ENCODE data around the gene SRRM5.

SRRM5 gene

DNA sequence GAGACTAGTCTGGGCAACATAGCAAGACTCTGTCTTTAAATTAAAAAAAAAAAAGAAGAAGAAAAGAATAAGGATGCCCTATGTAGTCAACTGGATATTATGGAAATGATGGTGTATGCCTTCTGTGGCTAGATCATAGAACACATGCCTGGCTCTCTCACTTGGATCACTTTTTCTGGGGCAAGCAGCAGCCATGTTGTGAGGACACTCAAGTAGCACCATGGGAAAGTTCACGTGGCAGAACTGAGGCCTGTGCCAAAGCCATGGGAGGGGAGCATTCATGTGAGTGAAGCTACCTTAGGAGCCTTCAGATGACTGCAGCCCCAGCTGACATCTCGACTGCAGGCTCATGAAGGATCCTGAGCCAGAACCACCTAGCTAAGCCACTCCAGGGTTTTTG, 46.1 kb downstream of the SRRM5 start:
- DNase-seq (ENCODE audit: low read depth): no peak
- H3K4me3 ChIP-seq (ENCODE audit: low read depth, low read length): no peak overlapping the region

DNA sequence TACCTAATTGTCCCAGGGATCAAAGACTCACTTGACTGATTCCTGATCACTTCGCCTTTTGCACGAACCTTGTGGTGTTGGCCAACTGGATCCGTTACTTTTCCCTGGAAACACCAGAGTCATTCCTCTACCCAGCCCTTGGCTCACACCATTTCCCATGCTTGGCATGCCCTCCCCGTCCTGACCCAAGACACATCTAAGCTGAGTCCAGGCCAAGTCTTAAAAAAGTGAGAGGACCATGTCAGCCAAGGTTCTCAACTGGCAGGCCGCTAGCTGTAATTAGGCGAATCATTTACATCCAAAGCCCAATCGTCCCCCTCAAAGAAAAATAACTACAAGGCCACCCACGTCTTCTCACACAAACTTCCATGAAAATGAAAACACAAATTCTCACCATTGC, 46.6 kb downstream of the SRRM5 start:
- H3K4me3 ChIP-seq (ENCODE audit: low read depth, low read length): no peak overlapping the region
- no peak for DNase-seq (ENCODE audit: low read depth)

DNA sequence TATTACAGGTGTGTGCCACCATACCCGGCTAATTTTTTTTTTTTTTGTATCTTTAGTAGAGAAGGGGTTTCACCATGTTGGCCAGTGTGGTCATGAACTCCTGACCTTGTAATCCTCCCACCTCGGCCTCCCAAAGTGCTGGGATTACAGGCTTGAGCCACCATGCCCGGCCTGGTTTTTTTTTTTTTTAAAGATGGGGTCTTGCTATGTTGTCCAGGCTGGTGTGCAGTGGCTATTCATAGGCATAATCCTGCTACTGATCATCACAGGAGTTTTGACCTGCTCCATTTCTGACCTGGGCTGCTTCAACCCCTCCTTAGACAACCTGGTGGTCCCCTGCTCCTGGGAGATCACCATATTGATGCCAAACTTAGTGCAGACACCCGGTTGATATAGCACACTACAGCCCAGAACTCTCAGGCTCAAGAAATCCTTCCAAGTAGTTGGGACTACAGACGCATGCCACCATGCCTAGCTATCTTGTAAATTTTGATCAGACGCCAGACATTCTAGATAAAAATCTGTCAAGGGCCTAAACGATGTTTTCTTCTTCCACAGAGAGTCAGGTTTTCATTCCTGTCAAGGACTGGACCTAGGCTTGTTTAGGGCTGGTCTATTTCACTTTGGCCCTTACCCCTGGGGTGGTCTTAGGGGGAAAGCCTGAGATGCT, 48.5 kb downstream of the SRRM5 start:
- DNase-seq (ENCODE audit: low read depth): no peak
- H3K4me3 ChIP-seq (ENCODE audit: low read depth, low read length): no peak overlapping the region

DNA sequence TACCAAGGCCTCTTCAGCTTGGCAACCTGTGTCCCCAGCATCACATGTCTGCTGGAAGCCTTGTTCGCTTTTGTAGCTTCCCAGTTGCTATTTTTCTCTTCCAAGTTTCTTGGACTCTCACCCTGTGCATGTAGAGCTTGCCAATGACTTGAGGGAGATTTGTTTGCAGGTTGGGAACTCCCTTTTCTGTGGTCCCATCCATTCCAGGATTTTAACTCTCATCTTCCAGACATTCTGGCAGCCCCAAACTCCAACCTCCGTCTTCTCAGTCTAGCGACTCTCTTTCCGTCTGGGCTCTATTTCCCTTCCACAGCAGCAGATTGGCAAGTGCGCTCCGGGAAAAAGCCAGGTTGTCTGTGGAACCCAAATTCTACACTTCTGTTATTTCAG, 49.1 kb downstream of the SRRM5 start:
- H3K4me3 ChIP-seq (ENCODE audit: low read depth, low read length): no peak overlapping the region
- DNase-seq (ENCODE audit: low read depth): no peak

DNA sequence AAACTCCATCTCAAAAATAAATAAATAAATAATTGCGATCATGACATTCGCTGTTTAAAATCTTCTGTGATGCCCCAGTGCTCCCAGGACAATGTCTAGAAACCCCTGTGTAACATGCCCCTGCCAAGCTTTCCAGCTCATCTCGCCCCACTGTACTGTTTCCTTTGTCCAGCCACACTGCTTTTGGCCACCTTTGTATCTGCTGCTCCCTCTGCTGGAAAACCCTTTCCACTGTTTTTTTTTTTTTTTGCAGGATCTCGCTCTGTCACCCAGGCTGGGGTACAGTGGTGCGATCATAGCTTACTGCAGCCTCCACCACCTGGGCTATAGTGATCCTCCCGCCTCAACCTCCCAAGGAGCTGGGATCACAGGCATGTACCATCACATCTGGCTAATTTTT, 50.6 kb downstream of the SRRM5 start:
- H3K4me3 ChIP-seq (ENCODE audit: low read depth, low read length): no peak overlapping the region
- no peak for DNase-seq (ENCODE audit: low read depth)

DNA sequence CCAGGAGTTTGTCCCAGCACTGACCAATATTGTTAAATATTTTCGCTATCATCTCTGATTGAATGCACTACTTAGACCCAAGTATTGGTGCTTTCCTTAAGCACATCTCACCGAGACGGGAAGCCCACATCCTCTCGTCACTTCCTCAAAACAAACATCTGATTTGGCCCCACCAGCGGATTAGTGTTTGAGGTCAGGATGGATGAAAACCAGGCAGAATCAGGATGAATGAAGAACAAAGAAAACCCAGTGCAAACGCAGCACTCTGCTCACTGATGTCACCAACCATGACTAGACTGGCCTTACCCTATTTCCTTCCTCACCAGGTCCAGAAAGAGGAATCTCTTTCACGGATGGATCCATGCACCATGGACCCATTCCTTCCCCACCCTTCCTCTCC, 52.1 kb downstream of the SRRM5 start:
- H3K4me3 ChIP-seq (ENCODE audit: low read depth, low read length): no peak overlapping the region
- no peak for DNase-seq (ENCODE audit: low read depth)
